OCI-LY1 (cell line): ENCODE data around the gene SLC22A23.

ENCODE experiments used
- H2AFZ ChIP-seq: fragments of 200-600 bp; sonication (generic), shearing (Covaris generic); 2 replicates; pipeline ENCODE4 v1.6.0; 2014; ENCODE audit warnings: antibody characterized with exemption, mild to moderate bottlenecking, low read length
- H3F3A ChIP-seq: fragments of 200-600 bp; sonication (generic), shearing (Covaris generic); 2 replicates; pipeline ENCODE4 v1.6.0; 2014; ENCODE audit warnings: mild to moderate bottlenecking, antibody characterized with exemption, low read length, moderate library complexity; ENCODE audit not compliant: insufficient read depth
- H3K27ac ChIP-seq: fragments of 200-600 bp; sonication (generic); 2 replicates; pipeline ENCODE4 v1.5.1; 2014; ENCODE audit warnings: low read length, mixed run types, mild to moderate bottlenecking, low read depth; ENCODE audit not compliant: poor library complexity, severe bottlenecking
- H3K27me3 ChIP-seq: fragments of 200-600 bp; sonication (generic); 2 replicates; pipeline ENCODE4 v1.6.0; 2014; ENCODE audit warnings: antibody characterized with exemption, mild to moderate bottlenecking, low read length, moderate library complexity; ENCODE audit not compliant: insufficient read depth
- H3K36me3 ChIP-seq: fragments of 200-600 bp; sonication (generic); 2 replicates; pipeline ENCODE4 v1.6.1; 2014; ENCODE audit warnings: mild to moderate bottlenecking, antibody characterized with exemption, low read length, moderate library complexity, mixed read lengths; ENCODE audit not compliant: insufficient read depth
- H3K4me1 ChIP-seq: fragments of 200-600 bp; sonication (generic); 2 replicates; pipeline ENCODE4 v1.5.1; 2014; ENCODE audit warnings: mild to moderate bottlenecking, low read length, moderate library complexity; ENCODE audit not compliant: insufficient read depth, severe bottlenecking
- H3K4me2 ChIP-seq: fragments of 200-600 bp; sonication (generic), shearing (Covaris generic); 2 replicates; pipeline ENCODE4 v1.6.1; 2014; ENCODE audit warnings: low read length
- H3K4me3 ChIP-seq: fragments of 200-600 bp; sonication (generic); 2 replicates; pipeline ENCODE4 v1.5.1; 2014; ENCODE audit warnings: low read length, low read depth, mild to moderate bottlenecking, mixed read lengths; ENCODE audit not compliant: poor library complexity, severe bottlenecking
- H3K79me2 ChIP-seq: fragments of 200-600 bp; shearing (Covaris generic); 2 replicates; pipeline ENCODE4 v1.6.1; 2016; ENCODE audit warnings: mixed run types, low read length, mixed read lengths; ENCODE audit not compliant: insufficient read depth
- H3K9ac ChIP-seq: fragments of 200-600 bp; sonication (generic), shearing (Covaris generic); 2 replicates; pipeline ENCODE4 v1.6.1; 2014; ENCODE audit warnings: mild to moderate bottlenecking, low read length, mixed read lengths
- H3K9me2 ChIP-seq: fragments of 200-600 bp; sonication (generic), shearing (Covaris generic); 2 replicates; pipeline ENCODE4 v1.6.1; 2014; ENCODE audit warnings: low read depth, mild to moderate bottlenecking, low read length, mixed read lengths
- H3K9me3 ChIP-seq: fragments of 200-600 bp; shearing (Covaris generic); 2 replicates; pipeline ENCODE4 v1.6.1; 2014; ENCODE audit warnings: low read length, mixed read lengths
- H4K20me1 ChIP-seq: fragments of 200-600 bp; sonication (generic), shearing (Covaris generic); 2 replicates; pipeline ENCODE4 v1.6.0; 2016; ENCODE audit warnings: mild to moderate bottlenecking, low read length; ENCODE audit not compliant: insufficient read depth
- EZH2 ChIP-seq: fragments of 200-600 bp; sonication (generic), shearing (Covaris generic); IDR thresholded peaks from 2 replicates; pipeline ENCODE4 v1.8.0; 2017; ENCODE audit warnings: borderline replicate concordance, mixed run types, mild to moderate bottlenecking, antibody characterized with exemption, low read length, moderate library complexity, mixed read lengths
- TF ChIP-seq, protein P1 (sequence below): fragments of 200-600 bp; sonication (generic), shearing (Covaris generic); IDR thresholded peaks from 2 replicates; pipeline ENCODE4 v1.5.1; 2017; ENCODE audit warnings: mild to moderate bottlenecking, antibody characterized with exemption, low read length, moderate library complexity, mixed read lengths

SLC22A23 gene

GRCh38 chr6:3405182-3405518 lies 51.7 kb downstream of the SLC22A23 start:
- Histone ChIP-seq H3K27ac (no peak overlapping the region), H3K4me2 (no peak overlapping the region), H3K4me1 (no peaks in the 10 kb centered on the region), H3K9me2 (no peaks in the 10 kb centered on the region), H4K20me1 (no peaks in the 10 kb centered on the region), H3K79me2 (no peaks in the 10 kb centered on the region), H2AFZ (no peak overlapping the region), H3K9me3 (no peaks in the 10 kb centered on the region), H3K27me3 (peaks cover 3% of the 10 kb centered on the region; the same call in 1 of the 2 replicates), H3K4me3 (no peak overlapping the region), H3K9ac (no peak overlapping the region), H3K36me3 (no peaks in the 10 kb centered on the region), H3F3A (no peaks in the 10 kb centered on the region)
- TF ChIP-seq, protein P1, sequence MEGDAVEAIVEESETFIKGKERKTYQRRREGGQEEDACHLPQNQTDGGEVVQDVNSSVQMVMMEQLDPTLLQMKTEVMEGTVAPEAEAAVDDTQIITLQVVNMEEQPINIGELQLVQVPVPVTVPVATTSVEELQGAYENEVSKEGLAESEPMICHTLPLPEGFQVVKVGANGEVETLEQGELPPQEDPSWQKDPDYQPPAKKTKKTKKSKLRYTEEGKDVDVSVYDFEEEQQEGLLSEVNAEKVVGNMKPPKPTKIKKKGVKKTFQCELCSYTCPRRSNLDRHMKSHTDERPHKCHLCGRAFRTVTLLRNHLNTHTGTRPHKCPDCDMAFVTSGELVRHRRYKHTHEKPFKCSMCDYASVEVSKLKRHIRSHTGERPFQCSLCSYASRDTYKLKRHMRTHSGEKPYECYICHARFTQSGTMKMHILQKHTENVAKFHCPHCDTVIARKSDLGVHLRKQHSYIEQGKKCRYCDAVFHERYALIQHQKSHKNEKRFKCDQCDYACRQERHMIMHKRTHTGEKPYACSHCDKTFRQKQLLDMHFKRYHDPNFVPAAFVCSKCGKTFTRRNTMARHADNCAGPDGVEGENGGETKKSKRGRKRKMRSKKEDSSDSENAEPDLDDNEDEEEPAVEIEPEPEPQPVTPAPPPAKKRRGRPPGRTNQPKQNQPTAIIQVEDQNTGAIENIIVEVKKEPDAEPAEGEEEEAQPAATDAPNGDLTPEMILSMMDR = no peak
- TF ChIP-seq EZH2 = no peak

- Histone ChIP-seq H3K9me3 (no peaks in the 10 kb centered on the region), H3K4me2 (no peak overlapping the region), H3F3A (no peaks in the 10 kb centered on the region), H3K79me2 (no peaks in the 10 kb centered on the region), H3K27ac (no peak overlapping the region), H3K4me3 (no peak overlapping the region), H3K27me3 (peaks cover 3% of the 10 kb centered on the region; the same call in 1 of the 2 replicates), H3K36me3 (no peaks in the 10 kb centered on the region), H3K9ac (no peak overlapping the region), H2AFZ (no peak overlapping the region), H3K4me1 (no peaks in the 10 kb centered on the region), H4K20me1 (no peaks in the 10 kb centered on the region), H3K9me2 (no peaks in the 10 kb centered on the region)
- no peak for TF ChIP-seq EZH2
- TF ChIP-seq, protein P1 = no peak
These were observed 53.3 kb downstream of the SLC22A23 start for GRCh38 chr6:3403238-3404173.

DNA sequence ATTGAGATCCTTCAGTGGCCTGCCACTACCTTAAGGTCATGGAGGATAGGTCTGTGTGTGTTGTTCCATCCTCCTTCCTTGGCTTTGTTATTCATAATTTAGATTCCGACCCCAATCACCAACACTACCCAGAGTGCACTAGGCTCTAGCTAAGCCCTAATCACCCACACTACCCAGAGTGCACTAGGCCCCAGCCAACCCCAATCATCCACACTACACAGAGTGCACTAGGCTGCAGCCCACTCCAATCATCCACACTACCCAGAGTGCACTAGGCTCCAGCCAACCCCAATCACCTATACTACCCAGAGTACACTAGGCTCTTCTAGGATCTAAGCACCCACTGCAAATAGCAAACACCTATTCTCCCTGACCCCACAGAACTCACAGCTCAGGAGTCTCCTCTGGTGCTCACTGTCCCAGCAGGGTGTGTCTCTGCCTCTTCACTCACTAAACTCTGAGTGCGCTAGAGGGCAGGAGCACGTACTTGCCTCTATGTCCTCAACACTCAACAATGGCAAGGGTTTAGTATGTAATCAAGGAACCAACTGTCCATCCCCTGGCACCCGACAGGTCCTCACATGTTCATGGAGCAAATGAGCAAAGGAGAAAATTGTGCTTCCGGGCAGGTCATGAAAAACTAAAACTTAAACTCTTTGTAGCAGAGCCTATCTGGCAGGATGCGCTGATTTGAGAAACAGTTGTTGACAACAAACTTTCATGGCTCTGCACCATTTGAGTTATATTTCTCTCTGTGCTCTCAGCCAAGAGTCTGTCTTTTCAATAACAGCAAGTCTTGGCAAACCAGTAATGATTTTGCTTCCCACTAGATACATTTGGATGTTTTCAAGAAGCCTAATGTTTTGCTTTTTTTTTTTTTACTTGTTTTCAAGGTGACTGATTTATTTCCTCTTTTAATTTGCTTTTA lies 54.3 kb downstream of the SLC22A23 start:
- H3K27me3 ChIP-seq = peaks cover 3% of the 10 kb centered on the region; the same call in 1 of the 2 replicates
- H3K4me2 ChIP-seq = no peak overlapping the region
- H3K27ac ChIP-seq = no peak overlapping the region
- no peaks in the 10 kb centered on the region for H3K9me3 ChIP-seq
- no peaks in the 10 kb centered on the region for H3K79me2 ChIP-seq
- no peaks in the 10 kb centered on the region for H3K9me2 ChIP-seq
- H3K4me1 ChIP-seq = no peaks in the 10 kb centered on the region
- no peaks in the 10 kb centered on the region for H3K36me3 ChIP-seq
- no peak overlapping the region for H3K4me3 ChIP-seq
- H4K20me1 ChIP-seq = no peaks in the 10 kb centered on the region
- H2AFZ ChIP-seq = no peak overlapping the region
- no peak for TF ChIP-seq EZH2
- TF ChIP-seq, protein P1 = no peak
- no peaks in the 10 kb centered on the region for H3F3A ChIP-seq
- H3K9ac ChIP-seq = no peak overlapping the region
